Measurements from ENCODE around the gene LAMTOR3. TPM values are rescaled to one million over a fixed set of nuclear protein-coding genes. Genes with fewer than 3 reads are reported as not detected.

LAMTOR3 gene
- total and polyA plus RNA-seq, 8 donors, result 8.4 to 38.7 (median 19.5) TPM

DNA sequence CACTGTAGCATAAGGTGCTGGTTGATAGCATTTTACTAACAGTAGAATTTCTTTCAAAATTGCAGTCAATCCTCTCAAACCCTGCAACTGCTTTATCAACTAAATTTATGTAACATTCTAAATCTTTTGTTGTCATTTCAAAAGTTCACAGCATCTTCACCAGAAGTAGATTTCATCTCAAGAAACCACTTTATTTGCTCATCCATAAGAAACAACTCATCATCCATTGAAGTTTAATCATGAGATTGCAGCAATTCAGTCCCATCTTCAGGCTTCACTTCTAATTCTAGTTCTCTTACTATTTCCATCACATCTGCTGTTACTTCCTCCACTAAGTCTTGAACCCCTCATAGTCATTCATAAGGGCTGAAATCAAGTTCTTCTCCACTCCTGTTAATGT, 21.7 kb downstream of the LAMTOR3 start:
- FAIRE-seq (no peak), ATAC-seq (no peak), DNase-seq (no peak)
- Histone ChIP-seq H3K36me3 (no peaks in the 10 kb centered on the region), H3K27ac (no peak overlapping the region), H3K4me1 (no peaks in the 10 kb centered on the region), H3K27me3 (no peaks in the 10 kb centered on the region), H3K4me3 (no peak overlapping the region), H3K9me3 (no peaks in the 10 kb centered on the region)
- TF ChIP-seq, protein P1, sequence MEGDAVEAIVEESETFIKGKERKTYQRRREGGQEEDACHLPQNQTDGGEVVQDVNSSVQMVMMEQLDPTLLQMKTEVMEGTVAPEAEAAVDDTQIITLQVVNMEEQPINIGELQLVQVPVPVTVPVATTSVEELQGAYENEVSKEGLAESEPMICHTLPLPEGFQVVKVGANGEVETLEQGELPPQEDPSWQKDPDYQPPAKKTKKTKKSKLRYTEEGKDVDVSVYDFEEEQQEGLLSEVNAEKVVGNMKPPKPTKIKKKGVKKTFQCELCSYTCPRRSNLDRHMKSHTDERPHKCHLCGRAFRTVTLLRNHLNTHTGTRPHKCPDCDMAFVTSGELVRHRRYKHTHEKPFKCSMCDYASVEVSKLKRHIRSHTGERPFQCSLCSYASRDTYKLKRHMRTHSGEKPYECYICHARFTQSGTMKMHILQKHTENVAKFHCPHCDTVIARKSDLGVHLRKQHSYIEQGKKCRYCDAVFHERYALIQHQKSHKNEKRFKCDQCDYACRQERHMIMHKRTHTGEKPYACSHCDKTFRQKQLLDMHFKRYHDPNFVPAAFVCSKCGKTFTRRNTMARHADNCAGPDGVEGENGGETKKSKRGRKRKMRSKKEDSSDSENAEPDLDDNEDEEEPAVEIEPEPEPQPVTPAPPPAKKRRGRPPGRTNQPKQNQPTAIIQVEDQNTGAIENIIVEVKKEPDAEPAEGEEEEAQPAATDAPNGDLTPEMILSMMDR (IDR thresholded peaks at IDR 0.05), result no peak
- intact Hi-C loops (cut with DNase I), result no loop called here

DNA sequence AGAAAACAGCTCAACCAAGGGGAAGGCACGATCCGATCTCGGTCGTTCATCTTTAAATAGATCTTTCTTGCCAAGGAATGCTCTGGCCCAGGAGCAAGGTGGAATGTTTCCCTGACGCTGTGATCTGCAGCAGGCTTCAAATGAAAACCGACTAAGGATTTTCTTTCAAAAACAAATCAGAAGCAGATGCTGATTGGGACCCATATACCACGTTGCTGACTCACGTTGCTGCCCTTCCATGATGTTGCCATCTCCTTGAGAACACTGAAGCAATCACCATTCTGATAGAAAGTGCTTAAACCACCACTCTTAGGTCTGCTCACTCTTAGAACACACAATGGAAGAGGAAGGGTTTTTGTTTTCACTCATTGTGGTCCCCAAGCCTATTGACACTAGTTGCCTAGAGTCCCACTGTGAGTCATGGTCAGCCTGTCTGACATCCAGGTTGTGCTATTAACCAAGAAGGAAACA, 26.1 kb downstream of the LAMTOR3 start:
- Histone ChIP-seq H3K27ac (no peak overlapping the region), H3K4me1 (no peaks in the 10 kb centered on the region), H3K27me3 (no peaks in the 10 kb centered on the region), H3K36me3 (no peaks in the 10 kb centered on the region), H3K4me3 (no peak overlapping the region), H3K9me3 (no peaks in the 10 kb centered on the region)
- ATAC-seq (no peak), FAIRE-seq (no peak), DNase-seq (no peak)
- TF ChIP-seq, protein P1 (IDR thresholded peaks at IDR 0.05), result no peak
- intact Hi-C loops (cut with DNase I), result no loop called here
- WGBS, 2 donors, result 45 to 54% methylated on average over 8 of the region's 8 CpGs

DNA sequence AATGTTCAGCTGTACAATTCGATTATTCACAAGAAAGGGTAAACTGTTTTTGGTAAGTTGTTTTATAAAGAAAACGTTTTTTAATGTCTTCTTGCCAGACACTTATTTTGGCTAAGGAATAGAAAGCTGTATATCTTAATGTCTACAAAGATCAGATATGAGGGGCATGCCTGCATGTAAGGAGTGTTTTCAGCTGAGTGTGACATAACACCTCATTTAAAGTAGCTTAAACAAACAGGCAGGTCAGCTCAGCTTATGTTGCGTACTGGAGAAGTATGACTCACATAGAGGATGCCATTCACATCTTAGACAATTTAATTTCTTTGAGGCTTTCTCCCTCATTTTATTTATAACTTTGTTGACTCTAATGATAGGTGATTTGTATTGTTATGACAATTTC, 30.4 kb downstream of the LAMTOR3 start:
- no peaks in the 10 kb centered on the region for H3K27me3 ChIP-seq
- FAIRE-seq (no peak), ATAC-seq (no peak), DNase-seq (no peak)
- H3K27ac ChIP-seq, result no peak overlapping the region
- H3K9me3 ChIP-seq, result no peaks in the 10 kb centered on the region
- 45 to 61% methylated on average over 3 of the region's 3 CpGs for WGBS, 2 donors
- TF ChIP-seq, protein P1 (IDR thresholded peaks at IDR 0.05), result no peak
- H3K4me3 ChIP-seq, result no peak overlapping the region
- intact Hi-C loops (cut with DNase I), result no loop called here
- no peaks in the 10 kb centered on the region for H3K36me3 ChIP-seq
- H3K4me1 ChIP-seq, result no peaks in the 10 kb centered on the region

DNA sequence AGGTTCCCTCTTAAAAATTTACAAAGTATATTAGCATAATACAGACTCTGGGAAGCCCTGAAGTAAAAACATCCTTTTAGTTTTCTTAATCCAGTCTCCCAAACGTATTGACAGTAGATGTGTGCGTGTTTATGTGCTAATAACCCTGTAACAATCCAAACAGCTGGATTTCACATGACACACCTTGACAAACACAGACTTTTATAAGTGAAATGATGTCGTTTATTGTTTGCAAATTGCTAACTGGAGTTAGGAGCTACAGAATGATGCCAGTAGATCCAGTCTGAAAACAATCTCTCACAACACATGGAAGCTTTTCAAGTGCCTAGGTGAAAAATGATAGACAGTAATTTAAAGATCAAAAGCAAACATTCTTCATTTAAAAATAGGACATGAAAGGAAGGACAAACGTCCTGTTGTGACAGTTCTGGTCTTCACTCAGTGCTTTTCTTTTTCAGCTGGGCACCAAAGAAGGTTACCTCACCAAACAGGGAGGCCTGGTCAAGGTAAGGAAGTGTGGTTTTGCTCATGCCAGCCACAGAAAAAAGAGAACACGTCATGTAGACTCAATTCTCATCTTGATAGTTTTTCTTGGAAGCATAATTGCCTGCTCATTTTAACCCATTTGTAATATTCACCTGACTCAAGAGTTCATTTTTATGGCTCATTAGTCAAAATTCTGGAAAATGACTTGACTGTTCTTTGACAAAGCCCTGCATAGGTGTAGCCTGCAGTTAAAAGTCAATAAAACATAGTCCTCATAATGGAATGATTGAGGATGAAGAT, 32.9 kb downstream of the LAMTOR3 start:
- Histone ChIP-seq H3K27me3 (no peaks in the 10 kb centered on the region), H3K36me3 (no peaks in the 10 kb centered on the region), H3K4me3 (no peak overlapping the region), H3K4me1 (no peaks in the 10 kb centered on the region), H3K9me3 (no peaks in the 10 kb centered on the region), H3K27ac (no peak overlapping the region)
- no peak for DNase-seq
- intact Hi-C loops (cut with DNase I), result no loop called here
- no peak for ATAC-seq
- TF ChIP-seq, protein P1 (IDR thresholded peaks at IDR 0.05), result no peak
- no peak for FAIRE-seq
- WGBS, 2 donors, result 37 to 42% methylated on average over 5 of the region's 5 CpGs

DNA sequence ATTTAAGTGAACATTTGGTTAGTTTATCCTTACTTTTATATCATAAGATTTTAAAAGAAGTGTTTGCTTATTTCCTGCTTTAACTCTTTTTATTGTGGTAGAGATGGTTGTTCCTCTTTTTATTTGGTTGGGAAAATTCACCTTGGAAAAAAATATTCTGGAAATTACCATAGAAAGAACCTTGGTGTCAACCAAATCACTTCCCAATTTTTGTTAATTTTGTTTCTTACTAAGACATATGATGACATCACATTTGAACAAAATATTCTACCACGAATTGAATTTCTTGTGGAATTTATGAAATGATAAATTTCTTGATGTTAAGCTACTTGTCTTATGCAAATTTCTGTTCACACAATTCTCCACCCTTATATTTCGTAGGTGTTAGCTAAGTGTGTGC, 33.7 kb downstream of the LAMTOR3 start:
- FAIRE-seq, result no peak
- no peak for ATAC-seq

More for the DNA sequence above, 33.7 kb downstream of the LAMTOR3 start:
- Histone ChIP-seq H3K27ac (no peak overlapping the region), H3K27me3 (no peaks in the 10 kb centered on the region), H3K36me3 (no peaks in the 10 kb centered on the region), H3K4me1 (no peaks in the 10 kb centered on the region), H3K4me3 (no peak overlapping the region), H3K9me3 (no peaks in the 10 kb centered on the region)
- intact Hi-C loops (cut with DNase I), result no loop called here
- TF ChIP-seq, protein P1 (IDR thresholded peaks at IDR 0.05), result no peak
- 54 to 71% methylated on average over 2 of the region's 2 CpGs for WGBS, 2 donors
- no peak for DNase-seq
